ENCODE measurements around the gene SLPI.

DNA sequence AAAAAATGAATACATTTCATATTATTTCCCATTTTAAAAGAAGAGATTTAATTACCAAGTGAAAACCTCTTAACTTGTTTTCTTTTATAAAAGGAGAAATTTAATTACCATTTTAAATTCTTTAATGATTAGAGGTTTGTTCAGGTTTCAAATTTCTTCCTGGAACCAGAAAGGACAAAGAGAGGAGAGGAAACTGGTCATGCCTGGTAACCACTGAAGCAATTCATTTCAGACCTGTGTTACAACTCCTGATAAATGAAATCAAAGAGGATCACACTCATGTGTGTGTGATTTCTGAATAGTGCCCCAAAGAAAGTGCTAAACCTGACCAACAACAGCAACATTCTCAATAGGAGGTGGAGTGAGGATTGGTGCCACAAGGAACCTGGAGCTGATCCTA is 12.6 kb upstream of the SLPI start:
- TF ChIP-seq POLR2AphosphoS5 (IDR thresholded peaks at IDR 0.05; ENCODE audit: borderline replicate concordance, low read depth, low read length) (no peak), EZH2 (IDR thresholded peaks at IDR 0.05) (no peak)
